HG03439 (cell line): ENCODE results near the gene PSPN.
A peak's percentile ranks its signal among the peaks of the same experiment; 100 is the strongest.
"Not testable (repeated sequence)": the region's sequence is repeated elsewhere in the genome, so short reads cannot be mapped to it uniquely, and the experiment has no call there.

ENCODE experiments used
- ATAC-seq: cut with Tn5 transposase; IDR thresholded peaks from one replicate; pipeline ENCODE4 v1.9.1; 2021; ENCODE audit warnings: mild to moderate bottlenecking, moderate library complexity; ENCODE audit not compliant: unreplicated experiment

PSPN gene

DNA sequence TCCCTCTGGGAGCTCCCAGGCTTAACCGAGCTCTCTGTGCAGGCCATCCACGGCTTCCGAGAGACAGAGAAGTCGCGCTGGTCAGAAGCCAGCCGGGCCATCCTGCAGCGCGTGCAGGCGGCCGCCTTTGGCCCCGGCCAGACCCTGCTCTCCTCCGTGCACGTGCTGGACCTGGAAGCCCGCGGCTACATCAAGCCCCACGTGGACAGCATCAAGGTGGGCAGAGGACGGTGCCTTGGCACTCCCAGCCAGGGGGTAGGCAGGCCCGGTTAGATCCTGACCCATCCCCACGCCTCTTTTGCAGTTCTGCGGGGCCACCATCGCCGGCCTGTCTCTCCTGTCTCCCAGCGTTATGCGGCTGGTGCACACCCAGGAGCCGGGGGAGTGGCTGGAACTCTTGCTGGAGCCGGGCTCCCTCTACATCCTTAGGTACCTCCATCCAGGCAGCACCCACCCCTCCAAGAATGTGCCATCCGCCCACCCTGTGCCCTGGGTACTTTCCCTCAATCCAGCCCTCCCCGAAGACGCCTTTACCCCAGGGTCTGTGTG lies 1.5 kb downstream of the PSPN start:
- ATAC-seq: no peak

DNA sequence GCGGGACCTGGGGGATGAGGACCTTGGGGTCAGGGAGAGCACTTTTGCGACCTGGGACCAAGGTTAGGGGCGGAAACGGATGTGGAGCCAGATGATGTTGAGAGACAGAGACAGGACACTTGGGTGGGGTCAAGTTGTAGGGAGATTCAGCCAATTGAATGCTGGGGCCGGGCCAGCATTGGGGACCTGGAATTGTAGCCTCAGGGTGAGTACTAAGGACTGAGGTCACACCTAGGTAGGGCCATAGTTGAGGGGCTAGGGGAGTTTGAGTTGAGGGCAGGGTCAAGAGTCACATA lies 2.0 kb downstream of the PSPN start:
- ATAC-seq: no peak

DNA sequence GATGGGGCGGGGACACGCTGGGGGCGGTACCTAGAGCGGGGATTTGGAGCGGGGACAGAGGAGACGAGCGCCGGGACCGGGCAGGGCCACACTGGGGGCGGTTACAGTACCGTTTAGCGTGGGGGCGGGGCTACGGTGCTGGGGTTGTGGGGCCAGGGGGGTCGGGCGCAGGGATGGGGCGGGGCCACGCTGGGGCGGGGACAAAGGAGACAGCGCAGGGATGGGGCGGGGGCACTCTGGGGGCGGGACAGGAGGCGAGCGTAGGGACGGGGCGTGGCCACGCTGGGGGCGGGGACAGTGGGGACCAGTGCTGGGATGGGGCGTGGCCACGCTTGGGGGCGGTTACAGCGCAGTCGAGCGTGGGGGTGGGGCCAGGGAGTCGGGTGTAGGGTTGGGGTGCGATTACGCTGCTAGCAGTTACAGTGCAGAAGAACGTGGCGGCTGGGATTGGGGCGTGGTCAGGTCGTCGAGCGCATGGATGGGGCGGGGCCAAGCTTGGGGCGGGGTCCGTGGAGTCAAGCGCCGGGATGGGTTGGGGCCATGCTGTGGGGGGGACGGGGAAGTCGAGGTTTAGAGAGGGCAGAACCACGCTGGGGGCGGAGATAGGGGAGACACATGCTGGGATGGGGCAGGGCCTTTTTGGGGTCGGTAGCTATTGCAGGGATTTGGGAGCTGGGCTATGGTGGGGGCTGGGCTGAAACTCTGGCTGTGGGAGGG lies 2.5 kb downstream of the PSPN start:
- peak; percentile 42 for ATAC-seq

DNA sequence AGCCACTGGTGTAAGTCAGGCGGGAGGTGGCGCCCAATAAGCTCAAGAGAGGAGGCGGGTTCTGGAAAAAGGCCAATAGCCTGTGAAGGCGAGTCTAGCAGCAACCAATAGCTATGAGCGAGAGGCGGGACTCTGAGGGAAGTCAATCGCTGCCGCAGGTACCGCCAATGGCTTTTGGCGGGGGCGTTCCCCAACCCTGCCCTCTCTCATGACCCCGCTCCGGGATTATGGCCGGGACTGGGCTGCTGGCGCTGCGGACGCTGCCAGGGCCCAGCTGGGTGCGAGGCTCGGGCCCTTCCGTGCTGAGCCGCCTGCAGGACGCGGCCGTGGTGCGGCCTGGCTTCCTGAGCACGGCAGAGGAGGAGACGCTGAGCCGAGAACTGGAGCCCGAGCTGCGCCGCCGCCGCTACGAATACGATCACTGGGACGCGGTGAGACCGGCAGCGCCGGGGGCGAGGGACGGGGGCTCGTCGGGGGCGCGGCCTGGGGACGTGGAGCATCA lies 3.1 kb downstream of the PSPN start, which contains the start of gene ALKBH7:
Gene ALKBH7 (plus strand): TSS at position 201 of the 502 bp plus-strand sequence. CDS start 27 bp downstream, at position 228.
- peak; percentile 76 for ATAC-seq

GRCh38 chr19:6364353-6364752 lies 11.4 kb downstream of the PSPN start:
- ATAC-seq: no peak

DNA sequence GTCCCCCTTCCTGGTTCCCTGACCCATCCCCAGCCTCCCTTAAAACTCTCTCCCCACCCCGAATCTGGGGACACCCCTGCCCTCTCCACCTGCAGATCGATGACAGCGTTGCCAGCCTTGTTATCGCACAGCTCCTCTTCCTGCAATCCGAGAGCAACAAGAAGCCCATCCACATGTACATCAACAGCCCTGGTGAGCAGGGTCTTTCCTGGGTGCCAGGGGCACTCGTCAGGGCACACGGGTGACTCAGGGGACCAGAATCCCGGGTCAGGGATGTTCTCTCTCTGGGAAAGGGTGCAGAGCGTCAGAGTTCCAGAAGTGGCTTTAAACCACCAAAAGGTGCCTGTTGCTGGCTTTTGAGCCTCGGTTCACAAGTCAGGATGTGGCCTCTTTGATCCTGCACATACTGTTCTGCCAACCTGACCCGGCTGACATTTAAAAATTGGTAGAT lies 13.4 kb downstream of the PSPN start:
- ATAC-seq: no peak

DNA sequence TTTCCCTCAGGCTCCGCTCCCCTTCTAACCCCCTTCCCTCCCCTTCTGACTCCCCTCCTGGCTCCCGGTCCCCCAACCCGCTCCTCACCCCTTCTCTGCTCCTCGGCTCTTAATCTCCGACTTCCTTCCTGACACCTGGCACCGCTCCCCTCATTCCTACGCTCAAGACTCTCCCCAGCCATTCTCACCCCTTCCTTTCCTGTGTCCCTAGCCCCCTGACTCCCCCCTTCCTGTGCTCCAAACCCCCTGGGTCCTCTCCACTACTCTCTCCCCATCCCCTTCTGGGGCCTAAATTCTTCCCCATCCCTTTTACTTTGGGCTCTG lies 13.7 kb downstream of the PSPN start:
- ATAC-seq: no peak

- ATAC-seq: not testable (repeated sequence)
Observed at GRCh38 chr19:6360857-6361216, 14.9 kb downstream of the PSPN start.

DNA sequence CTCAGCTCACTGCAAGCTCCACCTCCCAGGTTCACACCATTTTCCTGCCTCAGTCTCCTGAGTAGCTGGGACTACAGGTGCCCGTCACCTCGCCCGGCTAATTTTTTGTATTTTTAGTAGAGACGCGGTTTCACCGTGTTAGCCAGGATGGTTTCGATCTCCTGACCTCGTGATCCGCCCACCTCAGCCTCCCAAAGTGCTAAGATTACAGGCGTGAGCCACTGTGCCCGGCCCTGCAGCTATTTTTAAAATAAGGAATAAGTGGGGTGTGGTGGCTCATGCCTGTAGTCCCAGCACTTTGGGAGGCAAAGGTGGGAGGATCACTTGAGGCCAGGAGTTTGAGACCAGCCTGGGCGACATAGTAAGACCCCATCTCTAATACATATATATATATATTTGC lies 15.3 kb downstream of the PSPN start:
- not testable (repeated sequence) for ATAC-seq

- no peak for ATAC-seq
Observed at GRCh38 chr19:6359568-6360341, 16.0 kb downstream of the PSPN start.

GRCh38 chr19:6358003-6358402 lies 17.7 kb downstream of the PSPN start:
- ATAC-seq: no peak

DNA sequence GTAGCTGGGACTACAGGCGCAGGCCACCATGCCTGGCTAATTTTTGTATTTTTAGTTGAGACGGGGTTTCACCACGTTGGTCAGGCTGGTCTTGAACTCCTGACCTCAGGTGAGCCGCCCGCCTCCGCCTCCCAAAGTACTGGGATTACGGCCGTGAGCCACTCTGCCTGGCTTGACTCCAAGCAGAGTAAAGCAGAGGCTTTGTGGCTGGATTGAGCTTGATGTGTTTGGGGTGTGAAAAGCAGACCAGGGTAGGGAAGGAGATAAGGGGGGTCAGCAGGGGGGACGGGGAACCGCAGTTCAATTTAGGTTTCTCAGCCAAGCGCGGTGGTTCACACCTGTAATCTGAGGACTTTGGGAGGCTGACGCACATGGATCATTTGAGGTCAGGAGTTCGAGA lies 18.6 kb downstream of the PSPN start:
- ATAC-seq: no peak

DNA sequence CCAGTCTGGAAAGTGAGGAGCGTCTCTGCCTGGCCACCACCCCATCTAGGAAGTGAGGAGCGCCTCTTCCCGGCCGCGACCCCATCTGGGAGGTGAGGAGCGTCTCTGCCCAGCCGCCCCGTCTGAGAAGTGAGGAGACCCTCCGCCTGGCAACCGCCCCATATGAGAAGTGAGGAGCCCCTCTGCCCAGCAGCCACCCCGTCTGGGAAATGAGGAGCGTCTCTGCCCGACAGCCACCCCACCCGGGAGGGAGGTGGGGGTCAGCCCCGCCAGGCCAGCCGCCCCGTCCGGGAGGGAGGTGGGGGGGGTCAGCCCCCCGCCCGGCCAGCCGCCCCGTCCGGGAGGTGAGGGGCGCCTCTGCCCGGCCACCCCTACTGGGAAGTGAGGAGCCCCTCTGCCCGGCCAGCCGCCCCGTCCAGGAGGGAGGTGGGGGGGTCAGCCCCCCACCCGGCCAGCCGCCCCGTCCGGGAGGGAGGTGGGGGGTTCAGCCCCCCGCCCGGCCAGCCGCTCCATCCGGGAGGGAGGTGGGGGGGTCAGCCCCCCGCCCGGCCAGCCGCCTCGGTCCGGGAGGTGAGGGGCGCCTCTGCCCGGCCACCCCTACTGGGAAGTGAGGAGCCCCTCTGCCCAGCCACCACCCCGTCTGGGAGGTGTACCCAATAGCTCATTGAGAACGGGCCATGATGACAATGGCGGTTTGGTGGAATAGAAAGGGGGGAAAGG lies 20.3 kb downstream of the PSPN start:
- ATAC-seq: not testable (repeated sequence)

DNA sequence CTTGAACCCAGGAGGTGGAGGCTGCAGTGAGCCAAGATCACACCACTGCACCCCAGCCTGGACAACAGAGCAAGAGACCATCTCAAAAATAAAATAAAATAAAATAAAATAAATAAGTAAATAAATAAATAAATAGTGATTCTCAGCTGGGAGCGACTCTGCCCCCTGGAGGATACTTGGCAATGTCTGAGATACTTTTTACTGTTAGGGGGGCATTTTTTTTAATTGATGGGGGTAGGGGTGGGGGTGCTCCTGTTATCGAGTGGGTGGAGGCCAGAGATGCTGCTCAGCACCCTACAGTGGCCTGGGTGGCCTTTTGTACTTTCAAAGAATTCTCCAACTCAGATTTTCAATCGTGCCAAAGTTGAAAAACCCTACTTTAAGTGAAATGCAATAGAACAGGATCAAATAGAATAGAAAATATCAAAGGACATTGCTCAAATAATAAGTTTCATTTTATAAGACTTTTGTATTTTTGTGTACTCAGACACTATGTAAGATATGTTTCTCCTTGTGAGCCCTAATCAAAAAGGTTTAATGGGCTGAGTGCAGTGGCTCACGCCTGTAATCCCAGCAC lies 21.5 kb downstream of the PSPN start:
- ATAC-seq: no peak

DNA sequence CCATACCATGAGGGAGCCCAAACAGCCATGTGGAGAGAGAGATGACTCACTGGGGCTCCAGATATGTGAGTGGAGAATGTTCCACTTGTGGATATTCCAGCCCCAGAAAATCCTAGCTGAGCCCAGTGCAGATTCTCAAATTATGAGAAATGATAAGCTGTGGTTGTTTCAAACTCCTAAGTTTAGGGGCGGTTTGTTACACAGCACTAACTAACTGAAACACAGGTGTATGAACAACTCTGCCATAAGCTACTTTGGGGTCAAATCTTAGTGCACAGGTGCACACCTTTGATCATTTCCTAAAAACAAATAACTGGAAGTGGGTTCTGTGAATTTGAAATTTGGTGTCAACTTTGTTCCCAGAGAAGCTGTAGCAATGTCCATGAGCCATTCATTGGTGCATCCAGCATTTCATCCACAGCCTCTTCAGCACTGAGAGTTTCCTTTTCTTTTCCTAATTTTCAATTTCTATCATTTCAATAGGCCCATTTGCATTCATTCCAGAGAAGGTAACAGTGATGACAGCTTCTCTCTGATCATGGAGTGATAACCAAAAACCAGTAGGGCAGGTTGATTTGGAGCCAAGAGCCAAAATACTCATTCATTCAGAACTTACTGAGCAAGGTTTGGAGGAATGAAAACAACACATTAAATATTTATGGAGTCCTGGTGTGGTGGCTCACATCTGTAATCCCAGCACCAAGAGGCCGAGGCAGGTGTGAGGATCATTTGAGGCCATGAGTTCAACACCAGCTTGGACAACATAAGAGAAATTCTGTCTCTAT lies 23.2 kb downstream of the PSPN start:
- ATAC-seq: no peak

- ATAC-seq: no peak
Observed at GRCh38 chr19:6350688-6351087, 25.0 kb downstream of the PSPN start.

GRCh38 chr19:6349271-6349670 lies 26.5 kb downstream of the PSPN start:
- not testable (repeated sequence) for ATAC-seq

- ATAC-seq: no peak
Observed at GRCh38 chr19:6343462-6343861, 32.3 kb downstream of the PSPN start.

- ATAC-seq: no peak
Observed at GRCh38 chr19:6340493-6341201, 35.1 kb downstream of the PSPN start.
